HG02798 (cell line): Measurements from ENCODE around the gene ADPRM.

Source experiments
- ATAC-seq: cut with Tn5 transposase; IDR thresholded peaks from one replicate; pipeline ENCODE4 v1.9.1; 2021; ENCODE audit warnings: mild to moderate bottlenecking; ENCODE audit not compliant: unreplicated experiment, poor library complexity

Gene ADPRM

DNA sequence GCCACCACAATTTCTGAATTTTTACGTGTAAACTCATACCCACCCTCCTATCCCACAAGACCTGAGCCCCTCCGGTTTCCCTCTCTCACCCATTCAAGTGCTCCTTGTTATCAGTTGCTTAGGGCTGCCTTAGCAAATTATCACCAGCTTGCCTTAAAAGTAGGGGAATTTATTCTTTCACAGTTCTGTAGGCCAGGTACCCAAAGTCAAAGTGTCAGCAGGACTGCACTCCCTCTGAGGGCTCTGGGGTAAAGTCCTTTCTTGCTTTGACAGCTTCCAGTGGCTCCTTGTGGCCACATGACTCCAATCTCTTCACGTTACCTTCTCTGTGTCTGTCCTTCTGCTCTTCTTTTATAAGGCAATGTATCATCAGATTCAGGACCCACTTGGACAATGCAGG, 40.3 kb downstream of the ADPRM start:
- no peak for ATAC-seq

DNA sequence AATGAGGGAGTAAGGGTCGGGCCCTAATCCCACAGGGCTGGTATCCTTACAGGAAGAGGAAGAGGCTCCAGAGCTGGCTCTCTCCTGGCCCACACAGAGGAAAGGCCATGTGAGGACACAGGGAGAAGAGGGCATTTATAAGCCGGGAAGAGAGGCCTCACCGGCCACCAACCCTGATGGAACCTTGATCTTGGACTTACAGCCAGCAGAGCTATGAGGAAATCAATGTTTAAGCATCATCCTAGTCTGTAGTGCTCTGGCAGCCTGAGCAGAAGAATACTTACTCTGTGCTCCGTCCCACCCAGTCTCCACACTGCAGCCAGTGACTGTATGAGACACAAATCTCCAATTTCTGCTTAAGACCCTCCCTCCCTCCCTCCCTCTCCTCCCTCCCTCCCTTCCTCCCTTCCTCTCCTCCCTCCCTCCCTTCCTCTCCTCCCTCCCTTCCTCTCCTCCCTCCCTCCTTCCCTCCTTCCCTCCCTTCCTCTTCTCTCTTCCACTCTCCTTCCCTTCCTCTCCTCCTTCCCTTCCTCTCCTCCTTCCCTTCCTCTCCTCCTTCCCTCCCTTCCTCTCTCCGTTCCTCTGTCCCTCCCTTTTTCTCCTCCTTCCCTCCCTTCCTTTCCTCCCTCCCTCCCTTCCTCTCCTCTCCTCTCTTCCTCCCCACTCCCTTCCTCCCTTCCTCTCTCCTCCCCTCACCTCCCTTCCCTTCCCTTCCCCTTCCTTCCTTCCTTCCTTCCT, 41.3 kb downstream of the ADPRM start:
- ATAC-seq, result no peak

DNA sequence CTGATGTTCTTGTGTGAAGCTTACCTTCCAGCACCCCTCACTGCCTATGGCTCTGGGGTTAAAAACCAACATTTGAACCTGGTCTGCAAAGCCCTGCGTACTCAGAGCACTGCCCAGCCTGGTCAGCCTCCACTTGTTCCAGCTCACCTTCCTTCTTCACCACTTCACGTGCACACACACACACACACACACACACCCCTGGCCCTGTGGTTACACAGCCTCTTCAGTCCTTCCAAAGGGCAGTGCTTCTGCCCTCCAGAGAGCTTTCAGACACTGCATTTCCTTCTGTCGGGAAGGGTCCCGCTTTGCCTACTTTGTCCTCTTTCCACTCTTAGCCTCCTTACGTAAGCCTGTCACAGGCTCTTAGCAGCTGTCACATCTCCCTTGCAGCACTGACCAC, 42.0 kb downstream of the ADPRM start:
- ATAC-seq, result no peak

DNA sequence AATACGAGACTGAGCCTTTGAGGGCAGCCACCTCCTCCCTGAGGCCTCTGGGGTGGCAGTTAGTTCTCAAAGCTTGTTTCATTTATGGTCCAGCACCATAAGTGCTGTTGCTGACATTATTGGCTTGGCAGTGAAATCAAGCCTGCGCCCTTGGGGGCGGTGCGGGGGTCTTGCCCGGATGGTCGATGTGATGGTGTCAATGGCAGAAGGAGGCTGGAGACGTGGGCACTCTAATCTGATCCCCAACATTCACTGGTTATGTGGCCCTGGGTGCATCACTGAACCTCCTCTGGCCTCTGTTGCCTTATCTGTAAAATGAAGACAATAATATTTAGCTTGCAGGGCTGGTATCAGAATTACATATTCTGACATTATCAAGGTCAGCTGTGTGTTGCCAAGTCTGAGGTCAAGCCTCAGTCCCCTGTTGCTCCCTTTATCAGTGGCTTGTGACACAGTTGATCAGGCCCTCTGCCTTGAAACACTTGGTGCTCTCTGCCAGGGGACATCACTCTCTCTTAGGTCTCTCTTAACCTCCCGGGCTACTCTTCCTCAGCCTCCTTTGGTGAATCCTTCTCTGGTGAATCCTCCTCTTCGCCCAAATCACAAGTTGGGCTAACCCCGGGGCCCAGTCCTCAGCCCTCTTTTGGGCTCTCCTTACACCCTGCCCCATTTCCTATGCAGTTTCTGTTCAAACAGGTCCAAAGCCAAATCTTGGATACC, 44.2 kb downstream of the ADPRM start:
- no peak for ATAC-seq

DNA sequence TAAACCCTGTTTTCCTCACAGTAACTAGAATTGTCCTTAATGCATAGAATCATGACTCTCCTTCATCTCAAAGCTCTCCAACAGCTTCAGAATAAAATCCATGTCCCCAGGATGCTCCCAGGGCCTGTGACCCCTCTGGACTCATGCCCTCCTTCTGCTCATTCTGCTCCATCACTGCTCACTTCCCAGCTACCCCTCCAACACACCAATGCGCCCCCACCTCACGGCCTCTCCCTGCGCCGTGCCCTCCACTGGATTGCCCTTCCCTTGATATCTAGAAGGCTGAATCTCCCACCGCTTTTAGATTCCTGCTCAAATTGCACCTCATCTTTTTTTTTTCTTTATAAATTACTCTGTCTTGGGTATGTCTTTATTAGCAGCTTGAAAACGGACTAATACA, 45.0 kb downstream of the ADPRM start:
- ATAC-seq, result no peak

DNA sequence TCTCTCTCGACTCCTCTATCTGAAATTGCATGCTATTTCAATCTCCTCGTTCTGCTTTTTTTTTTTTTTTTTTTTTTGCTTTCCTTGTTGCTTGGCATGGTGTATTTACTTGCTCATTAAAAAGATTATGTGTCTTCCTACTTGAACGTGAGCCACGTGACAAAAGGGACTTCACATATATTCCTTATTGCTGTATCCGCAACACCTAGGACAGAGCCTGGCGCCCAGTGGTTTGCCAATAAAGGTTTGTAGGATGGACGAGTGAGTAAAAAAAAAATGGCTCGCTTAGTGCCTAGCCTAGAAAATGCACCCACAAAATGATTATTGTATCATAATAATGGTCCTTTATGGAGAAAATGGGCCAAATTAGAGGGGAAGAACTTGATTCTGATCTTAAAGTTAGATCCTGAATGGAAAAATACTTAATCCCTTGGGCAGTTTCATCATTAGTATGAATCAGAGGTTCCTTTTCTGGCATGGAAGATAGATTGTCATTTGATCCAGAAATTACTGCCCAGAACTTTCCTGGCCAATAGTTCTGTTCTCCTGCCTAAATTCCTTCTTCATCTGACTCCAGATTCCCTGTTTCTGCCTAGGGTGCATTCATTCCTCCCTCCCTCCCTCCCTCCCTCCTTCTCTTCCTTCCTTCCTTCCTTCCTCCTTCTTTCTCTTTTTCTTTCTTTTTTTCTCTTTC, 46.1 kb downstream of the ADPRM start:
- no peak for ATAC-seq

DNA sequence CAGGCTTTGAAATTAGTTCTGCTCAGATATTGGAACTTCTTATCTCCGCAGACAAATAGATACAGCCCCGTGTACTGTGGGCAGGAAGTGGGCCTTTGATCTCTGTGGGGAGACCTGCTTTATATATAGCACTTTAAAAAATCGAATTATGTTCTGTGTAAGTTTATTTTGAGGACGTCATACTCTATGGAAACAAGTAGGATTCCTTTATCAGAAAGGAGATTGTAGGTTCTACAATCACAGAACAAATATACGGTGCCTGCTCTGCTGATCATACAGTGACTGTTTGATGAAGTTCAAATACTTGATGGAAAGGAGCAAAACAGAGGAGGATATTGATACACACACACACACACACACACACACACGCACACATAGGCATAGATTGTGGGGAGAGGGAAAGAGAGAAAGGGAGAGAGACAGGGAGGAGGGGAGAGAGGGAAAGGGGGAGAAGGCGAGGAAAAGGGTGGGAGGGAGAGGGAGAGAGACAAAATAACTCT, 47.2 kb downstream of the ADPRM start:
- ATAC-seq, result no peak

DNA sequence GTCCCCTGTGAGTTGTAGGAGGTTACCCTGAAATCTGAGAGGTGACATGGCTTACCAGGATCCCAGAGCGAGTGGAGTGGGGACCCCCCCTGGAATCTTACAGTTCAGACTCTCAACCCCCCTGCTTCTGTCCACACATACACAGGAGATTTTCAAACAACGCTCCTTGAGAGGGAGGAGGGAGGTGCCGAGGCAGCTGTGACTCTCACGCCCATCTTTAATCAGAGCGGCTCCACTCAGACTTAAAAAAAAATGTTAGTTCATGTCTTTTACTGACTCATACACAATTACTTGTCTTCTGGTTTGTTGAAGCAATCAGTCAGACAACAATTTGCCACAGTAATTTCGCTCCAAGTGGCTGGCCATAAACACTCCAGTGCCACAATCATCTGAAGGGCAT, 47.8 kb downstream of the ADPRM start:
- no peak for ATAC-seq

DNA sequence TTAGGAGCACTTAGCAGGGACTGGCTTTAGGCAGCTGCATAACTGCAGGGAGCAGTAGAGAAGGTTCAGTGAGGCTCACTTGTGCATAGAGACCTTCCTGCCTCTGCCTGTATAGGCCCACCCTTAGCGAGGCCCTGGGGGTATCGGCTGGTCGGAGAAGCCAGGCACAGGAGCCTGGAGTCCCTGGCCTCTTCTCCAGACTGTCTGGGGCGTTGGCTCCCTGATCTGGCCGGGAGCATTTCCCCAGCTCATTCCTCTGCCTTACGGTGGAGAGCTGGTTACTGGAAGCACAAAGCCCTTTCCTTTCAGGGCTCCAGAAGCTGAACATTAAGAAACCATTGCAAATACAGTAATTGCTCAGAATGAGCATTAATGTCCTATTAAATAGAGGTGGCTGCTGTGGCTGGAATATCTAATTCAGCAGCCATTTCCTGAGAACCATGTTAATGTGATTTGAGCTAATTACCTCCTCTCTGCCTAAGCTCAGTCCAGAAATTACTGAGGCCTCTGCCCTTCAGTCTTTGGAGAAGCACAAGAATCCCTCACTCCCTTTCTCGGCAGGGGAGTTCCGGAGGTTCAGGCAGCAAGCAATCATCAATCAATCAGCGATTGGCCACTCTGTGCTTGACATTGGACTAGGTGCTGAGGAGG, 51.3 kb downstream of the ADPRM start:
- ATAC-seq, result no peak

DNA sequence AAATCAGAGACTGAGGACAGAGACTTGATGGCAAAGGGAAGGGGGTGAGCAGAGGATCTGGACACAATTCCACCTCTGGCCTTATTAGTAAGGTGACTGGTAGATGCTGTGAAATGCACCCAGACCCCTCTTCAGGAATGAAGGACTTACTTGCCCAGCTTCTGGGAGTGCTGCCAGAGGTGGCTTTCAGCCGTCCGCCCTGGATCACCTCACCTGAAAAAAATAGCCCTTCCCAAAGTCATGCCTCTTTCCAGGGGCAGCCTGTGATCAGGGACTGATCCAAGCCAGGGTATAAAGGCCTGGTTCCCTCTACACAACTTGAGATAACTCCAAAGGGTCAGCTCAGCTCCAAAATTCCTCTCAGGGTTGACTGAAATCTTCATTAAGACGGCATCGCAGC, 52.8 kb downstream of the ADPRM start:
- ATAC-seq, result no peak

DNA sequence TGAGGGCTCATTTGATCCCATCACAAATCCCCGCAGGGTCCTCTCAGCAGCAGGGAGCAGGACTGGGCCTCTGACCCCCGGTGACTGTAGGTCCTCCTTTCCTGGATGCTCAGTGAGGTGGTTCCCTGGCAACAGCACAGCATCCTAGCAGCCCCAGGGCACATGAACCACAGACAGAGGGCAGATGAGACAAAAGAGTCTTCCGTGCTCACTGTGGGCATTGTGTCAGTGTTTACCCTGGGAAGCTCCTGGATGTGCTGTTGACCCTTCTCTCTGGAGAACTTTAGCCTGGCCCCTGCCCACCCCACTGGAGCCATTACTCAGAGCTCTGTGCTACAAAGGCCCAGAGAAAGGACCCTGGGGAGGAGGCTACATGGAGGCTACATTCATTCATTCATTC, 54.2 kb downstream of the ADPRM start:
- no peak for ATAC-seq

DNA sequence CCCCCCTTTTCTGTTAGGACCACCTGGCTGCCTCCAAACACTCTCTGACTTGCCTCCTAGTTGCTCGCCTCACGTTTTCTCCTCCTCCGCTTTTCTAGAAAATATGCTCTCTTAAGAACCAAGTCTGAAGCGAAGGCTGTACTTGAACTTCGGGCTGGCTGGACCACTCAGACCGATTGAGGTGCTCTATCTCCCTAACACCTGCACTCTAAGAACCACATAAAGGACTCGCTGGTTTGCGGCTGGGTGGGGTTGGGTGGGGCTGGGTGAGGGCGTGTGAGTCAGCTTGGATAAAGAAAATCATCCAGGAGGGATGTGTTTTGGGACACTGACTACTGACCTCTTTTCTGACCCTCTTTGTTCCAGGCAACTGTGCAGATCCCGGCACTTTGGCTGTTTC, 55.3 kb downstream of the ADPRM start:
- ATAC-seq, result no peak

DNA sequence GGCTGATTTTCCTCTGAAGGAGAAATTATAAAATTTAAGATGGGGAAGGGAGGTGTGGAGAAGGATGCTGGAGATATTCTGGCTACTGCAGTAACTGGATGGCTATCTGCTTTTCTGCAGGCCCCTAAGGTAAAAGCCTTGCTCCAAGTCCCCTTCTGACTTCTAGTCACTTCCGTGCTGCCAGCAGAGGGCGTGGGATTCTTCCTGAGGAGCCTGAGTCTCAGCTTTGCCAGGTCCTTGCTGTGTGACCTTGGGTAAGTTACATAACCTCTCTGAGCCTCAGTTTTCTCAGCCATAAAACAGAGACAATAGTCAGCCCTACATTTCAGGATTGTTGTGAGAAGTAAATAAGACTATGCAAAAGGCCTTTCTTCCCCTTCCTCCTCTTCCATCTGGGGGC, 56.7 kb downstream of the ADPRM start:
- no peak for ATAC-seq

DNA sequence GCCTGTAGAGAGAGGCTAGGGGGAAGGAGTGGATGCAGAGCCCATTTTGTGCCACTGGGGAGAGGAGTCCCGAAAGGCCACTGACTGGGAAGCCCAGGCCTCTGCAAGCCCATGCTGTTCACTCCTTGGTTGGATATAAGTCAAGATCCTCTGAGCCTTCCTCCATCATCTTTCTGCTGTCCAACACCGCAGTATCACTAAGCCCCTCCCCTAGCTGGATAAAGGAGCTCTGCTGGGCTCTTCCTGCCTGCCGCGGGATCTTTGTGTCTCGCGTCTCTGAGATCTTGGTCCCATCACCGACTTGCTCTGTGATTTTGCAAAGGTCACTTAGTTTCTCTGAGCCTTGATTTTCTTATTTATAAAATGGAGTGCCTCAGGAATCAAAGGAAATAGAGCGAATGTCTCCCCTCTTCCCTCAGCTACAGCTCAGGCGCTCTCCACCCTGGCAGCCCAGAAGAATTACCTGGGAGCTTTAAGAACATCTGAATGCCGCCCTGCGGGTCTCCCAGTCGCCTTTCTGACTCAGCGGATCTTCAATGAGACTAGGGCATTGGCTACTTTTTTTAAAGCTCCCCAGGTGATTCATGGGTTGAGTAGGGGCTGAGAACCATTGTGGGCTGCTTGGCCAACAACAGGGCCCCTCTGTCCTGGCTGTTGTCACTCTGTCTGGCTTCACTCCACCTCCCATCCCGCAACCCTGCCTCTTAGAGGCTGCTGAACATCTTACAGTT, 57.6 kb downstream of the ADPRM start:
- no peak for ATAC-seq

DNA sequence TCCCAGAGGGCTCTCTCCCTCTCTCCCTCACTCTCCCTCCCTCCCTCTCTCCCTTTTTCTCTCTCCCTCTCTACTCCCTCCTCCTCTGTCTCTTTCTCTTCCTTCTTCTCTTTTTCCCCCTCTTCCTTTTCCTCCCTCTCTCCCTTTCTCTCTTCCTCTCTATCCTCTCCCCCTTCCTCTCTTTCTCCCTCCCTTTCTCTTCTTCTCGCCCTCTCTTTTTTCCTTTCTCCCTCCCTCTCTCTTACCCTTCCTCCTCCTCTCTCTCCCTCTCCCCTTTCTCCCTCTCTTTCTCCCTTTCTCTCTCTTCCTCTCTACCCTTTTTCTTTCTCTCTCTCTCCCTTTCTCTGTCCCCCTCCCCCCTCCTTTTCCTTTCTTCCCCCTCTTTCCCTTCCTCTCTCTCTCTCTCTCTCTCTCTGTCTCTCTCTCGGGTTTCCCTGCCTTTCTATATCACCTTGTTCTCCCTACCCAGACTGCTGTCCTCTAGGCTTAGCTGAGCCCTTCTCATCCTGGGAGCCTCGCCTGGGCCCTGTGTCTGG, 58.3 kb downstream of the ADPRM start:
- ATAC-seq, result no peak

DNA sequence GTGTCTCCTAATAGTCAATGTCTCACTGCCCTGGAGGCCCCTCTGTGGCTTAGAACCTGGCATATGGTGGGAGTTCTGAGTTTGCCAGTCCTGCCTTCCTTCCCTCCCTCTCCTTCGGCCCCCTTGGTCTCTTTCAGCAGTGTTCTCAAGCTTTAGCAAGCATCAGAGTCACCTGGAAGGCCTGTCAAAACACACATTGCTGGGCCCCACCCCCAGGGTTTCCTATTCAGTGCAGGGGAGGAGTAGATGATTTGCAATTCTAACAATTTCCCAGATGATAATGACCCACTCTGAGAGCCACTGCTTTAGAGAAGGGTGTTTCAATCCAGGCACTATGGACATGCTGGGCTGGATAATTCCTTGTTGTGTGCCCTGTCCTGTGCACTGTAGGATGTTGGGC, 58.8 kb downstream of the ADPRM start:
- no peak for ATAC-seq

DNA sequence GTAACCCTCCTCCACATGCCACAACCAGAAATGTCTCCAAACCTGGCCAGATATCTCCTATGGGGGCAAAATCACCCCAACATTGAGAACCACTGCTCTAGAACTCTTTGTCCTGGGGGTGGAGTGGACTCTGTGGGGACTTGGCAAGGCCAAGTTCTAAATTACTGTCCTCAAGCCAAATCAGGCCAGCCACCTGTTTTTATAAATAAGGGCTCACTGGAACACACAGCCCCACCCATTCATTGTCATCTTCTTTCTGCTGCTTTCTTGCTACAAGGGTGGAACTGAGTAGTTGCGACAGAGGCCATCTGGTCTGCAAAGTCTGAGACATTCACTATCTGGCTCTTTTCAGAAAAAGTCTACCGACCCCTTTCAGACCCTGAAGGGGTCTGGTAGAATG, 59.2 kb downstream of the ADPRM start:
- ATAC-seq, result no peak

DNA sequence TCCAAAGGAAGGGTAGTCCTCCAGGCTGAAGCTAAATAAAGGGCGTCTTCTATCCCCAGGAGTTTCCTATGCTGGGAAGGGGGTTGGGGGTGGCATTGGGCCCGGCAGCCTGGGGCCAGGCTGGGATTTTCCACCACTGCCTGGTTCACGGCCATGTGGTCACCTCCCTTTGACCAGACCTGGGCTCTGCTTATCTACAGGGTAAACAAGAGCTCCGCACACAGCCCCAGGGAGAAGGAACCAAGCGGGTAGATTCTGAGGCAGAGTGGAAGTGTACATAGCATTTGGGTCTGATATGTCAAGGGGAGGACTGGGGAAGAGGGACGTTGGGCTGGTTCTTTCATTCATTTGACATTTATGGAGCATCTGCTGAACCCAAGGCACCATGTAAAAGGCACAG, 59.7 kb downstream of the ADPRM start:
- no peak for ATAC-seq

DNA sequence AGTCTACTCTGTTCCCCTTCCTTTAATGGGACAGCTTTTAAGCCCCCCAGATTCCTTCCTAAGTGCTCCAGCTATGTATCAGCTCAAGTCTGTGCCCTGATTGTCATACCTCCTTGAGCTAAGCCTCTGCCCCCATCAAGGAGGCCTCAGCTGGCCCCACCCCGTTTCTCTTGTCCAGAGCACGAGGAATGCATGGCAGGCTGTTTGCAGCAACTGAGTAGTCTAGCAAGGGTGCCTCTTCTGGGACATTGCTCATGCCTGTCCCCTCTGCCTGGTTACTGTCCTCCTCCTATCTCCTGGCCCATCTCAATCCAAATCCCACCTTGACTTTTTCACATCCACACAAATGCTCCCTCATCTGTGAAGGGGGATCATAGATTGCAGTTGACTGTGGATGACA, 60.3 kb downstream of the ADPRM start:
- ATAC-seq, result no peak

DNA sequence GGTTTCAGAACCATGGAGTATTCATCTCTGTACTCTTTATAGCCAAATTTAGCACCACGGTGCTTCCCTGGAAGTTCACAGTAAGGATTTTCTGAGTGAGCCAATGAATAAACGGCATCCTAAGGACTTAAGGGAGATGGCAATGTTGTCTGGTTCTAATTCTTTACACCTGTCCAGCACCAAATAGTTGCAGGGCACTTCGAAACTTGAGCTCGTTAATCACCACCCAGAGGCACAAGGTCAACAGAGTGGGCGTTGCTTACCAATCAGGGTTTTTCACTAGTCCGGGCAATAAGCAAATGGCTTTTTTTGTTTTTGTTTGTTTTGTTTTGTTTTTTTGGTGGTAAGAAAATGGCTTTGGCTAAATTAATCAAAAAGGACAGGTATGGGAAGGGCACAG, 60.7 kb downstream of the ADPRM start:
- ATAC-seq, result no peak
